G401.6 (cell line): ENCODE data around the gene GRM4.

Experiments
- FAIRE-seq: peaks from 2 replicates; lab custom pipeline; 2012; peaks lifted over from hg19 to GRCh38; lab: Jason Lieb, UNC

Gene GRM4

DNA sequence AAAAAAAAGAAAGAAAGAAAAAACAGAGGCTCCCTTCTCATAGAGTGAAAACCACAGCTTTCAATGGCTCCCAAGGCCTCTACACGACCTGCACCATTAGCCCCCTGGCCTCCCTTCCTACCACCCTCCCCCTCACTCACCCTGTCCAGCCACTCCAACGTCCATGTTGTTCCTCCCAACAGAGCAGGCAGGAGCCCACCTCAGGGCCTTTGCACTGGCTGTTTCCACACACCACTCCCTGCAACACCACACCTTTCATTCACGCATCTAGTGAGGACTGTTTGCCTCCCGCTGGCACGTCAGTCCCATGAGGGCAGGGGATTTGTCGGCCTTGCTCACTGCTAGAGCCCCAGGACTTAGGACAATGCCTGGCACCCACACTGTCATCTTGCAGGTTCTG, 39.5 kb downstream of the GRM4 start:
- FAIRE-seq: no peak

DNA sequence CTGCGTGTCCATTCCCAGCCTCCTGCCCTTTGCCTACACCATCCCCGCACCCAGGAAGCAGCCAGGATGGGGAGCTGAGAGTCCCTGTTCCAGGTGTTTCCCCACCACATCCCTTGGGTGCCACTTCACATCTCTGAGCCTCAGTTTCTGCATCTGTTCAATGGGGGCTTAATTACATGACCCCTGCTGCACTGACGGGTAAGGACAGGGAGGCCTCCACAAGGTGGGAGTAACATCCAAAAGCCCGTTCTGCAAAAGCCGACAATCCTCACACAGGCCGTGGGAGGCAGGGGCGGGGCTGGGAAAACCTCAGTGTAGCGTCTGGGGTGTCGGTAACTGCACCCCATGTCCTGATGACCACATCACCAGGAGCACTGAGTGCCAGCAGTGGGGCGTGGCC, 41.3 kb downstream of the GRM4 start:
- FAIRE-seq: no peak

DNA sequence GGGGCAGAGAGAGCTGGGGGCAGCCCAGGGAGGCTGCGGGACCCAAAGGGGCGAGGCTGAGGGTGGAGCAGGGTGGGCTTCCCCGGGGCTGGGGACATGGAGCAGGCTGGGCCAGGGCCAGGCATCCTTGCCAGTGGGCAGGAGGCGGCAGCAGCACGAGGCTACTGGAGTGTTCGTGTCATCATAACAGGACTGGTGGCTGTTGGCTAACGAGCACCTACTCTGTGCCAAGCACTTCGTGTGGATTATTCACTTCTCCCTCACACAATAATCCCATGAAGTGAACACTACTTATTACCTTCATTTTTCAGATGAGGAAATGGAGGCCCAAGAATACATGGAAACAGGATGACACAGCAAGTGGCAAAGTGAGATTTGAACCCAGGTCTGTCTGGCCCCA, 41.7 kb downstream of the GRM4 start:
- no peak for FAIRE-seq

DNA sequence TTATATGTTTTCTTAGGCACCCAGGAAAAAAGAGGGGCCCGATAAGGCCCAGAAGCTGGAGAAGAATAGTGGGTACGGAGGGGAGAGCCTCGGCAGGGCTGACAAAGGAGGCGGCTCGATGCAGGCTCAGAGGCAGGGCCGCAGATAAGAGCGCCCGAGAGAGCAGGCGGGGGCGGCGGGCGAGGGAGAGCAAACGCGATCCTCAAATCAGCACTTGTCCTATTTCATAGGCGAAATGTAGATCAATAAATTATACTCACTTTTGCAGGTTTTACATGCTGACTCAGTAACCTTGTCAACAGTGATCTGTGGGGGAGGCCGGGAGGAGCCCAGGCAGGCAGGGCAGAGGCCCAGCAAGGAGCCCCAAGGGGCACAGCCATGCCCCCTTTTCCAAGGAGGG, 42.6 kb downstream of the GRM4 start:
- FAIRE-seq: no peak

DNA sequence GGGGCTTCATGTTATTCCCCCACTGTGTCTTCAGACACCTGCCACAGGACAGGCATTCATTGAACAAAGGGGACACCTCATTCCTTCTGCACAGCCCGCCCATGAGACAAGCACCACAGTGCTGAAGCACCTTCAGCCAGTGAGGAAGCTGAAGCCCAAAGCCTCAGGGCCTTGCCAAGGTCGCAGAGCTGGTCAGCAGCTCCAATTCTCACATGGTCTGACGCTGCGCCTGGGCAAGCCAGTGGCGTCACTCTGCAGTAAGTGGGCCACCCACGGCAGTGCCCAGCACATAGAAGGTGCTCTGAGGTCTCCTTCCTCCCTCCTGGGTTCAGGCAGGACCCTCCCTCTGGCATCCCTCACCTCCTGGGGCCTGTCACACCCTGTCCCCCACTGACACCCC, 43.2 kb downstream of the GRM4 start:
- no peak for FAIRE-seq

DNA sequence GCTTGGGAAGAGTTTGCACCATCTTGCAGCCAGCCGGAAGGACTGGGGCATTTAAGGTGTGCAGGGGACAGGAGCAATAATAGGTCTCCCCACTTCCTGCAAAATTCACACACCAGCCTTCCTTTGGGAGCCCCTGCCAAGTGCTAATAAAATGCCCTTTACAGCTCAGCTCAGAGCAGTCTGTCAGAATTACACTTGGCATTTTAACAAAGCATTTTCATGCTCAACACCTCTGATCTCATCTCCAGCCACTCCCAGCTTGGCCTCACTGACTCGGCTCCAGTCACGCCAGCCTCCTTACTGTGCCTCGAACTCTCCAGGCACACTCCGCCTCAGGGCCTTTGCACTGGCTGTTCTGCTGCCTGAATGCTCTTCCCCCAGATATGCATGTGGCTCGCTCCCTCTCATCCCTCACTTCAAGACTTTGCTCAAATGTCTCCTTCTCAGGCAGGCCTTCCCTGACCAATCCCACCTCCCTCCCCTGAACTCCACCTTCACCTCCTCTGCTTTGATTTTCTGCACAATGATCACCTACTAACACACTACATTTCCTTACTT, 43.7 kb downstream of the GRM4 start:
- no peak for FAIRE-seq

DNA sequence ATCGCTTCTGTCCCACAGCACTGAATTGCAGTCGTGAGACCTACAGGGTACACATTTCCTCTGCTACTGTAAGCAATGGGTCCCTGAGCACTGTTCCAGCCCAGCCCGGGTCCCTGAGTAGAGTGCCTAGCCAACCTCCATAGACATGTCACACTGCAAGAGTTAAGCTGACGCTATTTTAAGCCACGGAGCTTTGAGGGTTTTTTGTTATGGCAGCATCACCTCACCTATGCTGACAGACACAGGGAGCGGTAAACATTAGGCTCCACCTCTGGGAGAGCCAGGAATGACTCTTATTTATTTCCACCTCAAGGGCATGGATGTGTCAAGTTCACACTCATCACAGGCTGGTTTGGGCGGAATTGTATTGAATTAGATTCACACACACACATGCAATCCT, 45.1 kb downstream of the GRM4 start:
- no peak for FAIRE-seq

DNA sequence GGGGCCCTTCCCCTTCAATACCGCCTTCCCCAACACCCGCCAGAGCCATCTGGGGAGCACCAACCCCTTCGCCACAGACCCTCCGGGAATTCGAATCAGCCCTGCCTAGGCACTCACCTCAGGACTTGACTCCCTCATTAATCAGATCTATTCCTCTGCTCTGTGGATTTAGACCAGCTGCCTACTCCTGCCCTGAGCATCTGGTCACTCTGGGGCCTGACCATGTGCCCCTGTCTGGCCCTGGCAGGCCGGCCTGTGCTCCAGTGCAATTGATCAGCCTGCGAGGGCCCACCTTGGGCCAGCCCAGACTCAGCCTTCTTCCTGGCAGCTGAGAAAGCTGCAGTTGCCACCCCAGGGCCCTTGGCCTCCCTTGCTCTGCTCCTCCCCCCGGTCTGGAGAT, 46.0 kb downstream of the GRM4 start:
- FAIRE-seq: no peak

DNA sequence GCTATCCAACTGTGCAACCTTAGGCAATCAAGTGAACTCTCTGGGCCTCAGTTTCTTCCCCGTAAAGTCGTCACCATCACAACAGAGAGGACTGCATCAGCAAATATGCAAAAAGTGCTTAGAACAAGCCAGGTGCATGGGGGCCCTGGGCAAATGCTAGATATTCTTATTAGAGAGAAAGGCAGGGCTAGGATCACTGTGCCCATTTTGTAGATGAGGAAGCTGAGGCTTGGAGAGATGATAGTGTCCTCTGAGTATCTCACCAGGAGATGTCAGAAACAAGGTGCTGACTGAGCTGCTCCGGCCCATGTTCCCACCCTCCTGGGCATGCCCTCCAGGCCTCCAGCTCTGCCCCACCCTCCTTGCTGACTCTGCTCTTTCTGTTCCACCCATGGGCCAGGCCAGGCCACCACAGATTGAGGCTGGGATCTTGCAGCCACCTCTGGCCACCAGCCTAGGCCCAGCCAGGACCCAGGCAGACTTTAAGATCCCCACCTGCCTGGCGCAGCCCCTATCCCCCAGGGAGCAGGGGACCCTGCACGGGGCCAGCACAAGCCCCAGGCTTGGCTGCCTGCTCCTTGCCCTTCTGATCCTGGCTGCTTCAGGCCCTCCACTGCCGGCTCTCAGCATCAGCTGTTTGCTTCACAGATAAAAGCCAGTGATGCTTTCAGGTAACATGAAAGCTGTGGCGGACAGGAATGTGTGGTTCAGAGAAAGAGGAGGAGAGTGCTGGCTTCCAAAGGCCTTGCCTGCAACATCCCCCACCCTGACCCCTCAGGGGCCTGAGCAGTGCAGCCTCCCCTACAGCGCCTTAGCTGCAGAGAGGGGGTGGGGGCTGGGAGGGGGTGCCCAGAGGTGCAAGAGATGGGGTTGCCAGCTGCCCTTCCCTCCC, 47.6 kb downstream of the GRM4 start:
- FAIRE-seq: no peak

DNA sequence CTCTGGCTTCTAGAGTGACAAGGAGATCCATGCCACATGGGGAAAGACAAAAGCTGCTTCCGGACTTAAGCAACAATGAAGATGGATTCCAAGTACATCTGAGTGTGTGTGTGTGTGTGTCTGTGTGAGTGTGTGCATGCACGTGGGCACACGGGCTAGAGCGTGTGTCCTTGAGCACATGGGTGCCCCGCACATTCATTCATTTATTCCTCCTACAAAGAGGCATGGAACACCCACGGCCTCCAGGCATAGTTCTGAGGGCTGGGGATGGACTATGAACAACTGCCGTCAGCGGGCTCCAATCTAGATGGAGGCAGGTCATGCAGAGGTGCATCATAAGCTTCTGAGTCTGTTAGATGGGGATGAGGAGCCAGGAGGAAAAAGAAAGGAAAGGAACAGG, 49.1 kb downstream of the GRM4 start:
- no peak for FAIRE-seq

DNA sequence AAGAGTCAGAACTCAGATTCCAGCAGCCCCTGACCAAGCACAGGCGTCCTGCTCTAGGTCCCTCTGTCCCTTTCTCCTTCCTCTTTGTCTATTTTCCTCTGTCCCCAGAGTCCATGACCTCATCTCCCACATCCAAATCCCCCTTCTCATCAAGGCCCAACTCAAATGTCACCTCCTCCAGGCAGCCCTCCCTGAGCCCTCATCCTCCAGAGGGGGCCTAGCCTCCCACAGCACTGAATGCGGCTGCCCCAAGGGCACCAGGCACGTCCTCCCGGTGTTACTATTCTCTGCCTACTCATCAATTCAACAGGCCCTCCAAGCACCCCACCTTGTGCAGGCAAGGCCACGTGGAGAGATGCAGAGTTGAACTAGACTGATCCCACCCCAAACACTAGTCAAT, 49.7 kb downstream of the GRM4 start:
- FAIRE-seq: no peak

DNA sequence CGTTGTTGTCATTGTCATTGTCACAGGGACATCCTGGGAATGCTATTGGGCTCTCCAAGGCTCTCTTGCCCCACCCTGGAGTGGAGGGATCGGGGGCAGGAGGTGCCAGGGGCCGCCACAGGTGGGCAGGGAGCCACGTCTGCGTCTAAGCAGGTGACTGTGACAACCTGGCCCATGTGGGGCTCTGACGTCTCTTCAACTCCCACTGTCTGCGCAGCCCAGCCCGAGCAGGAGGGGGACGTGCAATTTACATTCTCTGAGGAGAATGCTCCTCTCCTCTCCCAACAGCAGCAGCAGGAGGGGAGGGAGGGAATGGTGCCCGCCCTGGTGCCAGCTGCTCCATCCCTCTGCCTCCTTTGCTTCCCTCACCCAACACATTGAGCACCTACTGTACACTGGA, 50.1 kb downstream of the GRM4 start:
- FAIRE-seq: no peak

DNA sequence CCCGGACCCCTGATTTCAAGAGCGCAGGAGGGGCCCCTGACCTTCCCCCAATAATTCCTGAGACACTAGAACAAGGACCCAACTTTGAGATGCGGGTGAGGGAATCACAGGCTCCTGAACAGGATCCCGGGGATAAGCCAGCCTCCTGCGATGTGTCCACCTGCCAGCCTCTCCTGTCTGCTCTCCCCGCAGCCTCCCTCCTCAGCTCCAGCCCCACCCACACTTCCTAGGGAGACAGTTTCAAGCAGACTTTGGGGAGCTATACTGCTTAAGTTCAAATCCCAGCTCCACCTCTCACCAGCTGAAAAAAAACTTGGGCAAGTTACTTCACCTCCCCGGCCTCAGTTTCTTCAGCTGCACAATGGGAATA, 50.8 kb downstream of the GRM4 start:
- no peak for FAIRE-seq

DNA sequence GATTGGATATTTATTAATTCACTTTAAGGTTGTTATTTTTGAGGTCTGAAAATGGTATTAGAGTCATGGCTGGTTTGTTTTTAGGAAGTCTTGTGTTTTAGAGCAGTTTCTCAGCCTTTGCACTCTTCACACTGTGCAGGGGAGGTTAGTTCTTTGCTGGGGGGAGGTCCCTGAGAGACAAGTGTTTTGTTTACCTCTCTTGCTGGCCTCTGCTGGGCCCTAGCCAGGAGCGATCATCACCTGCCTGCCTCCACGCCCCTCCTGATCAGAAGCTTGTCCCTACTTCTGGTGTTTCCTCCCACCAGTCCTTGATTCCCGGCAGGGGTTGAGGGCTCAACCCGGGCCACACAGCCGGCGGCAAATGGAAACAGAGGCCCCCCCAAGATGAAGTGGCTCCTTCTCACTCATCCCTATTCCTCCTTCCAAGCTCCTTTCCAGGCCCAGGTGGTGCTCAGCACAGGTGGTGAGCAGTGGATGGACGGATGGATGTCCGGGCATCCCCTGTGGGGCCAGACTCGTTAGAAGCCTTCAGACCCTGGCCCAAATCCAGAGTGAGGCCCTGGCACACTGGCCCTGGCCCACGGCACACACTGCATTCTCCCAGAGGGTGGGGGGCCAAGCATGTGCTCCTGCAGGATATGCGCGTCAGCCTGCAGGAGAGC, 51.3 kb downstream of the GRM4 start:
- no peak for FAIRE-seq

DNA sequence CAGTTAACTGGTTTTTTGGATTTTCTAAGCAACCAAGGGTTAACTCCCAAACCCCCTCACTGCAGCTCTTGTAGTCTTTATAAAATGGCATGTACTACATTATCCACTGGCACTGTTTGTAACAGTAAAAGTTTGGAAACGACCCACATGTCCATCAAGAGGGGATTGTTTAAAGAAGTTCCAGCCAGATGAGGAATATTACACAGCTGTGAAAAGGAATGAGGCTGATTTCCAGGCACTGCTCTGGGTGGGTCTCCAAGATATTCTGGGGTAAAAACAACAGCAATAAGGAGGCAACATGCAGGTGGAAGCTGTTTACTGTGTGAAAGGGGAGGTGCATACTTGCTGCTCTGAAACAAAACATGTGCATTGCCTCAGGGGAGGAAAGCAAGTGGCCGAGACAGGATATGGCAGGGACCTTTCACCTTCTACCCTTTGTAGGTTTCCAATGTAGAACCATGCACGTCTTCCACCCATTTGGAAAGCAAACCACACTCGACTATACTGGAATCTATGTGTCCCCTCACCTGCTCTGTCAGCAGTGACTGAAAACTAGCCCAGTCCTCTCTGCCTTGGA, 51.9 kb downstream of the GRM4 start:
- no peak for FAIRE-seq

DNA sequence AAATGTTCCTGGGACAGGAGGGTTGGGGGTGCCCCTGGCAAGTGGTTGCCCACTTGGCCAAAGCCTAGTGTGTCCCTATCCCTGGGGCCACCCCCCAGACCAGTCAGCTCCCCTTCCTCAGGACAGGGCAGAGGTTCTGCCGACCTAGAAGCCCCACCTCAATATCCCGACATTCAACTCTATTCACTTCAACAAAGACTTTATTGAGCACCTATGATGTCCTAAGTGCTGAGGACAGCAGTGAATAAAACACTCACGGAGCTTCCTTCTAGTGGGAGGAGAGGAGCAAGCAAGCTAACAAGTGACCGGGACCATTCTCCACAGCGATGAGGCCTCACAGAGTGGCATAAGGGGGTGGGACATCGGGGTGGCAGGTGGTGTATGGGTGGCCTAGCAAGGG, 52.7 kb downstream of the GRM4 start:
- FAIRE-seq: no peak

DNA sequence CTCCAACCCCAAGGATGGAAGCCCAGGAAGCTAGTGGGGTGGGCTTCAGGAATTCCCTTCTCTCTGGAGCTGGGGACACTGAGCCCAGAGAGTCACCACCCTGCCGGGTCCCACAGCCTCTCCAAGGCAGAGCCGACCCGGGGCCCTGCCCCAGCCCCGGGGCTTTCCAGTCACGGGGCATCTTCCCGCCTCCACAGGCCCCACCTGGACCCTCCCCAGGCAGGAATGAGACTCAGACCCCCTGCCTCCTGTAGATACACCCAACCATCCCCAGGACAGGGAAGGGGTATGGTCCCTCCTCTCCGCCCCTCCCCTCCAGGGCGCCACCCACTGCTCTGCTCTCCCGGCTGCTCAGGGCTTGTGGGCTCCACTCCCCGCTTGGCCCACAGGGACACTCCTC, 53.3 kb downstream of the GRM4 start:
- no peak for FAIRE-seq

DNA sequence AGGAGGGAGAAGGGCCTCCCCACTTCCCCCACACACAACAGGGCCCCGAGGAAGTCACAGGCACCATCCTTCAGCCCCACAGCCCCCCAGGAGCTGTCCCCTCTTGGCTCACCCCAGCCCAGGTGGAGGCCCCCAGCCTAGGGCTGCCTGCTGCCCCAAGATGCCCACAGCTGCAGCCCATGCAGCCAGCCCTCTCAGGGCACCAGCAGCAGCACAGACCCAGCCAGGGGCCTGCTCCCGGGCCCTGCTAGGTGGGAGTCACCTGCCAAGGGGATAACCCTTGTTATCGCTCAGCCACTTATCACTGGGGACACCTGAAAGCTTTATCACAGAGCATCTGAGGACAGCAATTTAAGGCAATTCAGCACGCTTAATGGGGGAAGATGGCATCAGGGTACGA, 55.0 kb downstream of the GRM4 start:
- FAIRE-seq: no peak

DNA sequence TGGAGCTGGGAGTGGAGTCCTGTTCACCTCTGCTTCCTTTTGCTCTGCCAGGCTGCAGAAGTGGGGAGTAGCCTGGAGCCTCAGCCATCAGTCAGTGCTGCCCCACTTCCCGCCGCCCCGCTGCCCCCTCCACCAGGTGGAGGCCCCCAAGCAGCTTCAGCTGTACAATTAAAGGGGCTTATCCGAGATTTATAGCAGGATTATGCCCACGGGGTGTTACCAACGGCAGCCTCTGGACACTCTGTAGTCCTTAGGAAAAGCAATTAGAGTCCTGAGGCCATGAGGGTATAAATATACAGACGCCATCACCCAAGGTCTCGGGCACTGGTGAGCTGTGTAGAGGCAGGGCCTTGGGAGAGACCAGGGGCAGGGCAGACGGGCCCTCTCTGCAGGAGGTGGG, 55.4 kb downstream of the GRM4 start:
- no peak for FAIRE-seq

DNA sequence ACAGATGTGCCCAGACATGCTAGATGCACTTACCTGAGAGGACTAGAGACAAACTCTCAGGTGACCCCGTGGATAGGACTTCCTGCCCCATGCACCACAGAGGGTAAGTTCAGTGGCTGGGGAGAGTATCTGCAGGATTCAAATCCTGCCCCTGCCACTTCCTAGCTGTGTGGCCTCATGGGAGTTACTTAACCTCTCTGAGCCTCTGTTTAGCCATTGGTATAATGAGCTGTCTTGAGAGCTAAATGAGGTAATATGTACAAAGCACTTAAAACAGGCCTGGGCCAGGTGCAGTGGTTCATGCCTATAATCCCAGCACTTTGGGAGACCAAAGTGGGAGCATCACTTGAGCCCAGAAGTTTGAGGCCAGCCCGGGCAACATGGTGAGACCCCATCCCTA, 59.3 kb downstream of the GRM4 start:
- no peak for FAIRE-seq

DNA sequence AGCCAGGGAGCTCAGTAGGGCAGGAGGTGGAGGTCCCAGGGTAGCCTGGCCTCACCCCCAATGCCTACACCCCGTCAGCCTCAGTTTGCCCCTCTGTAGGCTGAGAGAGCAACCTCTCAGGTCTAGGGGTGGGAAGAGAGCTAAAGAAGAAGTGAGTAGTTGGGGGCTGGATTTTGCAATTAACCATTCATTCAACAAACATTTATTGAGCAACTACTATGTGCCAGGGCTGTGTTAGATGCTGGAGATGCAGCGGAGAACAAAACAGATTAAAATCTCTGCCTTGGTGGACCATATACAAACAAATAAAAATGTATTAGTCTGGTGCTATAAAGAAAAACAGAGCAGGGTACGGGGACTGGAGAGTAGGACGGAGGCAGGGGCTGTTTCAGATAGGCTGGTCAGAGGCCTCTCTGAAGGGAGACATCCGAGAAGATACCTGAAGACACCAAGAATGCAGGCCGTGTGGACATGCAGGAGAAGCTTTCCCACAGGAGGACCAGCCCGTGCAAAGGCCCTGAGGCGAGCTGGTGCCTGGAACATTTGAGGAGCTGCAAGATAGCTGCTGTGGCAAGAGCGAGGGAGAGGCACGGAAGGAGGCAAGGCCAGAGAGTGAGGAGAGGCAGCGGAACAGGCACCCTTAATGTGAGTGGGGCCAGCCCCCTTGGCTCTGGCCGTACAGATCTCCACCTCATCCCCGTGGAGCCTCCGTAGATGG, 60.3 kb downstream of the GRM4 start:
- no peak for FAIRE-seq

DNA sequence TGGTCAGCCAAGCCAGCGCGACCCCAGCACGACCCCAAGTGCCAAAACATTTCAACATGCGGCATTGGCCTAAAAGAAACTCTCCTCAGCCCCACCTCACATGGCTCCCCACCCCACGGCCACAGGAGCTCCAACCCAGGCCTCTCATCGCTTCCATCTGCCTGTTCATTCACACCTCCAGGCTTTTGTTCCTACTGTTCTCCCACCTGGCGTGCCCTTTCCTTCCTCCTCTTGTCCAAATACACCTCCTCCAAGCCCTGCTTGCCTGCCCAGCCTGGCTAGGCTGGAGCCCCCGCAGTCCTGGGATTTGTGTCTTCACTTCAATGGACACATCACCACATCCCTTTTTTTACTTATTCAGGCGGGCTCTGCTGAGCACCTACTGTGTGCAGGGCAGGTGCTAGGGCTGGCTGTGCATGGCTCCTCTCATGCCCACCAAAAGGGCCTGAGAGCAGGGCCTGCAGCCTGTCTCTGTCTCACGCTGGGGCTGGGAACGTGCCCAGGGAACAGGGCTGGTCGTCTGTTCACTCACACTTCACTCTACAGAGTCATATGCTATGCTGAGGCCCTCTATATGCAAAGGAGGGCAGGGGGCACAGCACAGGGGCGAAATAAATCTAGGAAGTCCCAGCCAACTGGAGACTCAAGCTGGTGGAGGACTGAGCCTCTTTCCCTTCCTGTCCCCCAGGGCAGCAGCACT, 61.1 kb downstream of the GRM4 start:
- no peak for FAIRE-seq
